K562 (cell line): ENCODE results near the gene HEPACAM2. TPM values are rescaled to one million over a fixed set of nuclear protein-coding genes. Genes with fewer than 3 reads are reported as not detected.

ENCODE experiments used
- ATAC-seq: fragments of 200-7000 bp; cut with Tn5 transposase; 3 replicates; pipeline ENCODE4 v1.9.1; 2020; ENCODE audit warnings: moderate library complexity
- BruUV-seq: library from RNA; stranded (reverse); fragments of 400-500 nt; replicated peaks from 2 replicates; lab custom pipeline; 2021; lab: Mats Ljungman, UMichigan
- CTCF ChIA-PET: fragments of 300-600 bp; formaldehyde crosslinking; extraction: SDS; loops from one replicate; lab custom pipeline; 2021; ENCODE audit warnings: low intra/inter-chr PET ratio; lab: Yijun Ruan, JAX
- POLR2A ChIA-PET: fragments of 300-600, 350-650 bp; sonication (Branson Sonifier 250); formaldehyde crosslinking; extraction: SDS; loops from one replicate; lab custom pipeline; 2021; ENCODE audit warnings: antibody characterized with exemption, inconsistent platforms; lab: Yijun Ruan, JAX
- DNase-seq, 4 experiments: peaks; one replicate each; pipeline versions ENCODE4 v3.0.0 to v3.0.0-alpha.2; 2011 to 2018; ENCODE audit warnings: low spot score in 3 of 4, mixed read lengths in 3 of 4; ENCODE audit errors: extremely low read depth in 1 of 4
- FAIRE-seq: peaks from 2 replicates; lab custom pipeline; 2011; peaks lifted over from hg19 to GRCh38; lab: Jason Lieb, UNC
- H2AFZ ChIP-seq: 2 replicates; pipeline ENCODE4 v1.6.0; 2011; ENCODE audit warnings: low read depth, low read length, control low read depth, inconsistent platforms
- H3K27ac ChIP-seq: fragments of 200-600 bp; 3 replicates; pipeline ENCODE4 v1.8.0; 2011; ENCODE audit warnings: low read depth, mild to moderate bottlenecking, control low read depth, inconsistent platforms, low read length, moderate library complexity, mixed read lengths; ENCODE audit errors: extremely low read depth
- H3K27me3 ChIP-seq, 2 experiments: fragments of 300-600 bp in 1 of 2; 2 replicates in 1 of 2; 3 replicates in 1 of 2; pipeline versions ENCODE4 v1.6.0 to v1.8.0; 2011; ENCODE audit warnings: inconsistent platforms in 2 of 2, low read length in 2 of 2, mild to moderate bottlenecking in 1 of 2, mixed read lengths in 1 of 2, moderate library complexity in 1 of 2; ENCODE audit not compliant: control insufficient read depth in 2 of 2, insufficient read depth in 2 of 2
- H3K36me3 ChIP-seq: fragments of 300-600 bp; 3 replicates; pipeline ENCODE4 v1.8.0; 2011; ENCODE audit warnings: mild to moderate bottlenecking, low read length, inconsistent platforms; ENCODE audit not compliant: control insufficient read depth, insufficient read depth
- H3K4me1 ChIP-seq, 2 experiments: fragments of 200-600 bp in 1 of 2; replicated peaks in 1 of 2; 2 replicates in 1 of 2; 3 replicates in 1 of 2; pipeline versions ENCODE4 v1.5.1 to v1.8.0; 2011; ENCODE audit warnings: inconsistent platforms in 2 of 2, low read length in 2 of 2, mild to moderate bottlenecking in 1 of 2, mixed read lengths in 1 of 2, moderate library complexity in 1 of 2; ENCODE audit not compliant: control insufficient read depth in 2 of 2, insufficient read depth in 2 of 2
- H3K4me2 ChIP-seq: 2 replicates; pipeline ENCODE4 v1.6.1; 2011; ENCODE audit warnings: low read length, control low read depth, inconsistent platforms, mixed read lengths; ENCODE audit not compliant: insufficient read depth
- H3K4me3 ChIP-seq: fragments of 200-600 bp; sonication (generic), shearing (Covaris generic); 2 replicates; pipeline ENCODE4 v1.5.1; 2016; ENCODE audit warnings: control low read depth, inconsistent platforms
- H3K79me2 ChIP-seq: fragments of 200-600 bp; 3 replicates; pipeline ENCODE4 v1.8.0; 2011; ENCODE audit warnings: low read length, inconsistent platforms; ENCODE audit not compliant: control insufficient read depth, insufficient read depth
- H3K9ac ChIP-seq, 2 experiments: 2 replicates each; pipeline versions ENCODE4 v1.6.0 to v1.6.1; 2011; ENCODE audit warnings: low read depth in 2 of 2, low read length in 2 of 2, control low read depth in 1 of 2, inconsistent platforms in 1 of 2, mild to moderate bottlenecking in 1 of 2, mixed read lengths in 1 of 2; ENCODE audit not compliant: insufficient read depth in 1 of 2
- H3K9me1 ChIP-seq: one replicate; pipeline ENCODE4 v1.6.0; 2011; ENCODE audit warnings: inconsistent platforms, mild to moderate bottlenecking, low read length, moderate library complexity; ENCODE audit not compliant: control insufficient read depth, insufficient read depth
- H3K9me3 ChIP-seq: replicated peaks from 2 replicates; pipeline ENCODE4 v1.5.1; 2011; ENCODE audit warnings: low read depth, low read length, inconsistent platforms; ENCODE audit not compliant: control insufficient read depth, insufficient read depth
- H4K20me1 ChIP-seq: replicated peaks from 2 replicates; pipeline ENCODE4 v1.6.1; 2011; ENCODE audit warnings: low read length, inconsistent platforms, mixed read lengths; ENCODE audit not compliant: control insufficient read depth, insufficient read depth
- ARID3B ChIP-seq: fragments of 250-450 bp; sonication (Bioruptor Pico); IDR thresholded peaks from 2 replicates; pipeline ENCODE4 v1.4.0; 2020; ENCODE audit warnings: borderline replicate concordance
- FOXJ2 ChIP-seq: fragments of 200-800 bp; sonication (Bioruptor generic); IDR thresholded peaks from 2 replicates; pipeline ENCODE4 v1.6.1; 2016; ENCODE audit warnings: missing genetic modification characterization, missing compliant biosample characterization
- GATAD2B ChIP-seq: fragments of 450-650 bp; IDR thresholded peaks from 2 replicates; pipeline ENCODE4 v1.6.1; 2017; ENCODE audit warnings: mild to moderate bottlenecking, borderline replicate concordance
- HNRNPL ChIP-seq: fragments of 200-400 bp; formaldehyde crosslinking; IDR thresholded peaks from 2 replicates; pipeline ENCODE4 v1.6.1; 2017; ENCODE audit warnings: low read depth, mild to moderate bottlenecking, low read length
- L3MBTL2 ChIP-seq: fragments of 450-650 bp; IDR thresholded peaks from 2 replicates; pipeline ENCODE4 v1.6.1; 2016; ENCODE audit warnings: mild to moderate bottlenecking, moderate library complexity
- MAFF ChIP-seq: IDR thresholded peaks from 2 replicates; pipeline ENCODE4 v1.6.1; 2012; ENCODE audit warnings: low read length, improper control_type of control experiment
- MIER1 ChIP-seq: fragments of 450-650 bp; IDR thresholded peaks from 2 replicates; pipeline ENCODE4 v1.6.1; 2016; ENCODE audit warnings: antibody characterized with exemption, mild to moderate bottlenecking, low read depth
- MTA1 ChIP-seq: fragments of 450-650 bp; IDR thresholded peaks from 2 replicates; pipeline ENCODE4 v1.6.1; 2017; ENCODE audit warnings: borderline replicate concordance
- MTA2 ChIP-seq: fragments of 450-650 bp; IDR thresholded peaks from 2 replicates; pipeline ENCODE4 v1.6.1; 2016; ENCODE audit warnings: low read depth
- PTRF ChIP-seq: fragments of 450-650 bp; IDR thresholded peaks from 2 replicates; pipeline ENCODE4 v1.6.1; 2016; ENCODE audit warnings: mild to moderate bottlenecking, missing genetic modification characterization, missing compliant biosample characterization
- PTTG1 ChIP-seq: fragments of 450-650 bp; IDR thresholded peaks from 2 replicates; pipeline ENCODE4 v1.6.1; 2016; ENCODE audit warnings: low read depth, mild to moderate bottlenecking, missing genetic modification characterization, missing compliant biosample characterization
- RBBP5 ChIP-seq: fragments of 200-600 bp; sonication (generic); IDR thresholded peaks from 2 replicates; pipeline ENCODE4 v1.6.1; 2012; ENCODE audit warnings: borderline replicate concordance, mild to moderate bottlenecking, low read length, control low read depth, inconsistent platforms; ENCODE audit not compliant: insufficient read depth, poor library complexity, severe bottlenecking
- SP2 ChIP-seq: IDR thresholded peaks from 2 replicates; pipeline ENCODE4 v1.6.1; 2011; ENCODE audit warnings: mild to moderate bottlenecking, low read depth, low read length, moderate library complexity; ENCODE audit not compliant: poor library complexity, severe bottlenecking; ENCODE audit errors: extremely low read depth
- TAF7 ChIP-seq: fragments of 450-650 bp; IDR thresholded peaks from 2 replicates; pipeline ENCODE4 v1.6.1; 2016; ENCODE audit warnings: missing genetic modification characterization, missing compliant biosample characterization
- ZNF41 ChIP-seq: fragments of 250-450 bp; sonication (Bioruptor Pico); conservative IDR thresholded peaks from 2 replicates; pipeline ENCODE4 v1.4.0; 2020; ENCODE audit warnings: mild to moderate bottlenecking
- ZNF512 ChIP-seq: IDR thresholded peaks from 2 replicates; pipeline ENCODE4 v1.6.1; 2016; ENCODE audit warnings: missing genetic modification characterization, missing compliant biosample characterization
- ZNF696 ChIP-seq: fragments of 250-450 bp; sonication (Bioruptor Pico); conservative IDR thresholded peaks from 2 replicates; pipeline ENCODE4 v1.4.0; 2020; ENCODE audit warnings: mild to moderate bottlenecking, moderate library complexity
- ZSCAN32 ChIP-seq: fragments of 450-650 bp; formaldehyde crosslinking; IDR thresholded peaks from 2 replicates; pipeline ENCODE4 v1.4.0; 2020; ENCODE audit warnings: mild to moderate bottlenecking, moderate library complexity
- WGBS: fragments of 100-300 bp; shearing (Covaris generic); methylation state at CpG from one replicate; pipeline ENCODE4 v1.1.6; 2016; ENCODE audit warnings: low coverage, mixed read lengths; ENCODE audit not compliant: insufficient coverage; ENCODE audit errors: missing lambda C conversion rate; 5-methylcytosine and 5-hydroxymethylcytosine counted together
- in situ Hi-C: fragments of 300-500 bp; cut with MboI; formaldehyde crosslinking; loops from 4 replicates; pipeline ENCODE4 v1.15.0; 2018; ENCODE audit warnings: inconsistent platforms, mixed read lengths
- intact Hi-C: fragments of 100-400 bp; cut with micrococcal nuclease; formaldehyde crosslinking; loops from 2 replicates; pipeline ENCODE4 v1.14.2; 2022
- polyA plus RNA-seq, 8 experiments: library from polyadenylated mRNA; depleted of rRNA in 4 of 8; stranded (reverse) in 5 of 8; unstranded in 3 of 8; fragments of >200 nt; fragmentation: Nextera tagmentation in 2 of 8; fragmentation: Illumina TruSeq in 1 of 8; extraction: Ambion mirVana in 2 of 8; extraction: Trizol in 1 of 8; gene quantifications; 2 replicates each; pipeline versions ENCODE4 v1.2.1 to v1.2.3, GENCODE V29; 2011 to 2014; ENCODE audit warnings: inconsistent platforms in 1 of 8, missing spikeins in 1 of 8
- total RNA-seq, 7 experiments: library from RNA; depleted of rRNA in 6 of 7; stranded (reverse); fragments of >200 nt in 6 of 7; fragmentation: Illumina TruSeq in 2 of 7; extraction: Trizol in 2 of 7; gene quantifications; 2 replicates each; pipeline versions ENCODE4 v1.2.1 to v1.2.3, GENCODE V29; 2011 to 2021; ENCODE audit warnings: low replicate concordance in 1 of 7

HEPACAM2 gene
- total and polyA plus RNA-seq, 9 of the 15 experiments (the other 6 are each of a cell fraction or from before 2014, with no cell fraction given) = 2.0 to 6.5 (median 3.9) TPM

GRCh38 chr7:93232673-93233018, 6.4 kb upstream of the HEPACAM2 start (continued):
- no peak for TF ChIP-seq PTTG1 (tag)
- TF ChIP-seq L3MBTL2 = no peak
- no peak for TF ChIP-seq ARID3B (CRISPR knock-in tag)
- no peak for TF ChIP-seq PTRF (tag)
- no peak for TF ChIP-seq GATAD2B

GRCh38 chr7:93231799-93232672, 5.8 kb upstream of the HEPACAM2 start, which contains the start of gene VPS50:
TSS of gene VPS50 (plus strand) at chr7:93232366. CDS start at chr7:93232468, 102 bp downstream.
- in situ Hi-C loops = no loop called here
- TF ChIP-seq RBBP5 = peak; percentile 97
- TF ChIP-seq ZSCAN32 (CRISPR knock-in tag) = no peak
- TF ChIP-seq MAFF = no peak; the same call in 1 of the 2 replicates
- TF ChIP-seq SP2 = no peak
- TF ChIP-seq ZNF41 (CRISPR knock-in tag) = 0 out of 2 replicates have a peak, but pooled peaks have one; percentile 15
- TF ChIP-seq MTA2 = no peak
- no peak for TF ChIP-seq MIER1
- peak; percentile 75; the same call in 1 of the 2 replicates for TF ChIP-seq MTA1
- no peak for TF ChIP-seq ZNF512 (tag)
- TF ChIP-seq TAF7 (tag) = 0 out of 2 replicates have a peak, but pooled peaks have one; percentile 8
- no peak for TF ChIP-seq HNRNPL
- no peak for TF ChIP-seq ZNF696 (CRISPR knock-in tag)
- TF ChIP-seq FOXJ2 (tag) = peak; percentile 90

More at GRCh38 chr7:93231799-93232672, 5.8 kb upstream of the HEPACAM2 start, which contains the start of gene VPS50:
- peak; percentile 93 to 97 (median 94) for DNase-seq
- under 1% methylated on average over 40 of the region's 40 CpGs for WGBS
- POLR2A ChIA-PET = interaction anchor here (0.5 to 1.4 kb wide), 9 partner anchors 8 to 704 kb away, joined by 3 to 6 read pairs (median 4); partner anchors contain the start of genes PEX1 and RBM48
- peak; percentile 98 for ATAC-seq
- Histone ChIP-seq H3K9me3 (no peaks in the 10 kb centered on the region), H4K20me1 (no peaks in the 10 kb centered on the region), H3K9me1 (no peaks in the 10 kb centered on the region), H2AFZ (peak within 1 kb of the TSS; percentile 99), H3K27me3 (no peaks in the 10 kb centered on the region), H3K36me3 (no peaks in the 10 kb centered on the region), H3K27ac (peak within 1 kb of the TSS; percentile 66), H3K79me2 (peaks cover 21% of the 10 kb centered on the region; the same call in 2 of the 3 replicates), H3K4me3 (peak within 1 kb of the TSS; percentile 62), H3K4me2 (peak within 1 kb of the TSS; percentile 99), H3K4me1 (no peaks in the 10 kb centered on the region; a peak in 3 of 5 replicates), H3K9ac (peak within 1 kb of the TSS; percentile 70 to 90)
- TSS peak; percentile 98 for BruUV-seq
- intact Hi-C loops = loop anchor here (1.0 kb wide), 1 partner anchor 54 kb away; no protein-coding TSS in a partner anchor
- CTCF ChIA-PET = no interaction called here
- FAIRE-seq = peak; percentile 98
